ENCODE data around the gene ANKLE2. TPM values are rescaled to one million over a fixed set of nuclear protein-coding genes. Genes with fewer than 3 reads are reported as not detected.

Gene ANKLE2
- total RNA-seq, 4 donors from 2014 or later: 57.9 to 94.5 (median 60.5) TPM

DNA sequence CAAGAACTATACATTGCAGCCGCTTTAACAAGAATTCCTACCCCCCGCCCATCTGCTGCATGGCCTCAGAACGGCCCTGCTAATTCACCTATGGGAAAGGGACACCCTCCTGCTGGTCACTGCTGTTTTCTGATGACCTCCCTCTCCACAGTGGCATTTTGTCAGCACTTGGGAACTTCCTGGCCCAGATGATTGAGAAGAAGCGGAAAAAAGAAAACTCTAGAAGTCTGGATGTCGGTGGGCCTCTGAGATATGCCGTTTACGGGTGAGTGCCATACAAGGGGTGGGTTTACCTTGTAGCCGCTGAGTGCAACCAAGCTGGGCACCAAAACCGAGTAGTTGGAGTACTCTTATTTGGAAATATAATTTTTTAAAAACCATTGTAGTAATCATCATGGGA, 71.5 kb downstream of the ANKLE2 start:
- H3K4me3 ChIP-seq (ENCODE audit: low read depth, poor library complexity, severe bottlenecking): no peak overlapping the region
- TF ChIP-seq, protein P1, sequence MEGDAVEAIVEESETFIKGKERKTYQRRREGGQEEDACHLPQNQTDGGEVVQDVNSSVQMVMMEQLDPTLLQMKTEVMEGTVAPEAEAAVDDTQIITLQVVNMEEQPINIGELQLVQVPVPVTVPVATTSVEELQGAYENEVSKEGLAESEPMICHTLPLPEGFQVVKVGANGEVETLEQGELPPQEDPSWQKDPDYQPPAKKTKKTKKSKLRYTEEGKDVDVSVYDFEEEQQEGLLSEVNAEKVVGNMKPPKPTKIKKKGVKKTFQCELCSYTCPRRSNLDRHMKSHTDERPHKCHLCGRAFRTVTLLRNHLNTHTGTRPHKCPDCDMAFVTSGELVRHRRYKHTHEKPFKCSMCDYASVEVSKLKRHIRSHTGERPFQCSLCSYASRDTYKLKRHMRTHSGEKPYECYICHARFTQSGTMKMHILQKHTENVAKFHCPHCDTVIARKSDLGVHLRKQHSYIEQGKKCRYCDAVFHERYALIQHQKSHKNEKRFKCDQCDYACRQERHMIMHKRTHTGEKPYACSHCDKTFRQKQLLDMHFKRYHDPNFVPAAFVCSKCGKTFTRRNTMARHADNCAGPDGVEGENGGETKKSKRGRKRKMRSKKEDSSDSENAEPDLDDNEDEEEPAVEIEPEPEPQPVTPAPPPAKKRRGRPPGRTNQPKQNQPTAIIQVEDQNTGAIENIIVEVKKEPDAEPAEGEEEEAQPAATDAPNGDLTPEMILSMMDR (IDR thresholded peaks at IDR 0.05): no peak
- TF ChIP-seq POLR2A (IDR thresholded peaks at IDR 0.05): no peak
- WGBS, 2 donors: 97% methylated on average over 9 of the region's 9 CpGs
- DNase-seq (ENCODE audit: low spot score in 2 of 2): no peak
- intact Hi-C loops (cut with DNase I; ENCODE audit: low total_unique reads): no loop called here

GRCh38 chr12:132689227-132689626, 72.4 kb downstream of the ANKLE2 start:
- TF ChIP-seq, protein P1 (IDR thresholded peaks at IDR 0.05): no peak
- WGBS, 2 donors: 73 to 75% methylated on average over 18 of the region's 18 CpGs
- no peak for DNase-seq (ENCODE audit: low spot score in 2 of 2)
- intact Hi-C loops (cut with DNase I; ENCODE audit: low total_unique reads): no loop called here
- H3K4me3 ChIP-seq (ENCODE audit: low read depth, poor library complexity, severe bottlenecking): no peak overlapping the region

- peak within 1 kb of the TSS; percentile 67 for H3K4me3 ChIP-seq (ENCODE audit: low read depth, poor library complexity, severe bottlenecking)
- DNase-seq (ENCODE audit: low spot score in 2 of 2): peak; percentile 91 to 99
- TF ChIP-seq POLR2A (IDR thresholded peaks at IDR 0.05): no peak
- TF ChIP-seq, protein P1 (IDR thresholded peaks at IDR 0.05): no peak
- WGBS, 2 donors: 0% methylated on average over 42 to 46 of the region's 134 CpGs
- intact Hi-C loops (cut with DNase I; ENCODE audit: low total_unique reads): no loop called here
Measured at GRCh38 chr12:132687211-132688164, 74.1 kb downstream of the ANKLE2 start, which contains the start of the genes POLE and PXMP2. Gene POLE, minus strand, starts transcription at chr12:132687342. Its CDS starts 27 bp downstream, at chr12:132687315. Gene PXMP2, plus strand, starts transcription at chr12:132687587. Its CDS starts 84 bp downstream, at chr12:132687671.

- TF ChIP-seq, protein P1 (IDR thresholded peaks at IDR 0.05): no peak
- no peak for TF ChIP-seq POLR2A (IDR thresholded peaks at IDR 0.05)
- H3K4me3 ChIP-seq (ENCODE audit: low read depth, poor library complexity, severe bottlenecking): peak overlapping the region; percentile 67
- 1% methylated on average over 27 of the region's 55 CpGs; no CpG with 5 or more reads in 1 of the 2 donors for WGBS, 2 donors
- intact Hi-C loops (cut with DNase I; ENCODE audit: low total_unique reads): no loop called here
- DNase-seq (ENCODE audit: low spot score in 2 of 2): no peak
Measured at GRCh38 chr12:132686825-132687210, 74.8 kb downstream of the ANKLE2 start.

GRCh38 chr12:132685400-132685799, 76.2 kb downstream of the ANKLE2 start:
- intact Hi-C loops (cut with DNase I; ENCODE audit: low total_unique reads): no loop called here
- H3K4me3 ChIP-seq (ENCODE audit: low read depth, poor library complexity, severe bottlenecking): no peak overlapping the region
- DNase-seq (ENCODE audit: low spot score in 2 of 2): no peak
- 62 to 66% methylated on average over 5 of the region's 5 CpGs for WGBS, 2 donors
- TF ChIP-seq POLR2A (IDR thresholded peaks at IDR 0.05): no peak
- TF ChIP-seq, protein P1 (IDR thresholded peaks at IDR 0.05): no peak

All from lower leg skin (tissue), 4 donors.